ENCODE measurements around the gene RALGPS1.

The RALGPS1 gene

DNA sequence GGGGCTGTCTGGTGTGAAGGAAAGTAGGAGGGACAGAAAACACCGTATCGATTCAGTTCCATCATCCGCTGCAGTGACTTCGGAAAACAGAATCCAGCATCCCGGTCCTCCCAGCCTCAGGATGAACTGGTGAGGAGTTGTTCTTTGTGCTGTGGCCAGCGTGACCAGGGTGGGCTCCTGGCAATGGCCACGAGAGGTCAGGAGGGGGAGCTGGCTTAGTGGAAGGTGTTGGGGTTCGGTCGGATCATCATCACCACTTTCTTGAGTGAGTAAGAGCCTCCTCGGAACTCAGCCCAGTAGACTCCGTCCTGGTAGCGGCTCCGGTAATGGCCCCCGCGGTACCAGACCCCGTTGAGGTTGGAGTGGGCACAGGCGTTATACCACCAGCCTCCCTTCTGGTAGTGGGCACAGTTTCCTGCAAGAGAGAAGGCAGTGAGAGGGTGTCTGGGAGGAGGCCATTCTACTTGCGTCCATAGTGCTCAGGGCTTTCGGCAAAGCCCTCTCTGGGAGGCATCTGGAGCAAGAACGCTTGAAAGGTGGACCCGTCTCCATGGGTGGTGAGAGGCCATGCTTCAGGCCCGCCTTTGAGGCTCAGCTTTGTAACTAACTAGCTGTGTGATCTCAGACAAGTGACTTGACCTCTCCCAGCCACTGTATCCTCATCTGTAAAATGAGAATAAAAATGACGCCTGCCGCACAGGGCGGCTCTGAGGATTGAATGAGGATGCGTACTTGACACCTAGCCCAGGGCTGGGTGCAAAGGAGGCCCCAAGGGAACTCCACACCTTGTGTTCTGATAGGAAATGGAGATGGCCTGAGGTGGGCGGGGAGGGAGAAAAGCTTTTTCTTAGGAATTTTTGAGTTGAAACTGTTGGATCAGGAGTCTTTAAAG, 174.4 kb downstream of the RALGPS1 start:
- Mint-ChIP-seq H3K4me1 (ENCODE audit: low read depth) (no peaks in the 10 kb centered on the region), H3K27ac (no peak overlapping the region), H3K4me3 (no peak overlapping the region), H3K36me3 (ENCODE audit: low read depth) (no peaks in the 10 kb centered on the region), H3K27me3 (ENCODE audit: low read depth) (peaks cover 11% of the 10 kb centered on the region), H3K9me3 (no peaks in the 10 kb centered on the region)
- DNase-seq (ENCODE audit: low spot score) = no peak

GRCh38 chr9:127089631-127090081, 175.1 kb downstream of the RALGPS1 start:
- H3K27ac Mint-ChIP-seq = no peak overlapping the region
- H3K36me3 Mint-ChIP-seq (ENCODE audit: low read depth) = no peaks in the 10 kb centered on the region
- H3K9me3 Mint-ChIP-seq = no peaks in the 10 kb centered on the region
- H3K27me3 Mint-ChIP-seq (ENCODE audit: low read depth) = peaks cover 11% of the 10 kb centered on the region
- no peak for DNase-seq (ENCODE audit: low spot score)
- H3K4me1 Mint-ChIP-seq (ENCODE audit: low read depth) = no peaks in the 10 kb centered on the region
- no peak overlapping the region for H3K4me3 Mint-ChIP-seq

DNA sequence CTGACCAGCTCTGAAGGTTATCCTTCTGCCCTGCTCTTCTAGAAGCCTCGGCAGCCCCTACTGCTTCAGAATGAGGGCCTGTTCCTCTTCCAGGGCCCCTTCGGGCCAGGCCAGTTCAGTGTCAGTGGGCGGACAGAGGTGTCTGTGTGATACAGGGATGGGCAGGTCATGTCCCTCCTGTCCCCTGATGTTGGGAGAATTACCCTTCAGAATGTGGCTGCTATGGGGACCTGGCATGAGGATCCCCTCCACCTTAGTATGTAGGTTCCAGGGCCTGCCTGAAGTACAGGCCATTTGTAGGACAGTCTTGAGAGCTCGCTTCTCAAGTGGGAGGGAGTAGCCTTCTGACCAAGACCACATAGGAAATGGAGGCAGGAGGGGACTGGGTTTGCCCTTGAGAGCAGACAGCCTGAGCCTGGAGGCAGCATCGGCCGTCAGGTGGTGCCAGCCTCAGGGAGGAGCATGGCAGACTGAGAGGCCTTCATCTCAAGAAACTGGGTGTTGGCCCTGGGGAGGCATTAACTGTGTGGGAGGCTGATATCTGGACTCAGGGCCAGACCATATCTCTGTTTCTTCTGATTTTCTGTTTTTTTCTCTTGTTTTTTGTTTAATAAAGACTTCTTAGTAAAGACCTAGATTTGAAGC, 175.9 kb downstream of the RALGPS1 start:
- Mint-ChIP-seq H3K9me3 (no peaks in the 10 kb centered on the region), H3K4me1 (ENCODE audit: low read depth) (no peaks in the 10 kb centered on the region), H3K36me3 (ENCODE audit: low read depth) (no peaks in the 10 kb centered on the region), H3K27me3 (ENCODE audit: low read depth) (peaks cover 11% of the 10 kb centered on the region), H3K4me3 (no peak overlapping the region), H3K27ac (no peak overlapping the region)
- no peak for DNase-seq (ENCODE audit: low spot score)

DNA sequence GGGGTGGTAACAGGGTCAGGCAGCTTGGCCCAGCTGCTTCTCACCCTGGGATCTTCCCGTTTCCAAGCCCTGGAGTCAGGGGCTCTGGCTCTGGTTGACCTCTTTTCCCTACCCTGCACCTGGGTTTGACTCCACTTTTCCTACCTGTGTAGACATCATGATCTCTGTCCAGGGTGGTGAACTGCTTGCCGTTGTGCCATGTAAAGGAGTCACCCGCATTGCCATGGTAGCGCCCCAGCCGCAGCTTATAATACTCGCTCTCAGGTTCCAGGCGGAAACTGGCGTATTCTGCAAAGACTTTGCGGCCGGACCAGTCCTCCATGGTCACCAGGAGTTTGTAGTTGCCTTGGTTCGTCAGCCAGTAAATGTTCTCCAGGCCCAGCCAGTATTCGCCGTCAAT, 176.9 kb downstream of the RALGPS1 start:
- Mint-ChIP-seq H3K9me3 (no peaks in the 10 kb centered on the region), H3K27ac (no peak overlapping the region), H3K4me1 (ENCODE audit: low read depth) (no peaks in the 10 kb centered on the region), H3K36me3 (ENCODE audit: low read depth) (no peaks in the 10 kb centered on the region), H3K4me3 (no peak overlapping the region), H3K27me3 (ENCODE audit: low read depth) (peaks cover 8% of the 10 kb centered on the region)
- DNase-seq (ENCODE audit: low spot score) = no peak

DNA sequence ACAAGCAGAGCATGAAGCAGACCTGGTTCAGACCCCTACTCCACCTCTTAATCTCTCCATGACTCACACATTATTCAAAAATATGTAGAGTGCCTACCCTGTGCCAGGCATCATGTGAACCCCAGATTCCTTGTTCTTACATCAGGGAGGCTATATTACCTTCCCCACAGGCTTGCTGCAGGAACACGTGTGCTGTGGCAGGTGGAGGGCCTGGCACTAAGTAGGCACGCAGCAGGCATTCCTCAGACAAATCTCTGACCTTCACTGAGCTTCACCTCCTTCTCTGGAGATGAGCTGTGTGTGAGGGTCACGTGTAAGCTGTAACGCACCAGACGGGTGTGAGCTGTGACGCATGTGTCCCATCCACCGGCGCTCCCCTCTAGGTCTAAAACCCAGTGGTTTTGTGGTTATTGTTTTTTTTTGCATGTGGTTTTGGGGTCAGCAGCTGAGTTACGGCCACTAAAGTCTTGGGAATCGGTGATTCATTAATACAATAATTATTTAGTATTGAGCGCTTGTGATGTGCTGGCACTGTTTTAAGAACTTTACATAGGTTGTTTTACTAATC, 177.5 kb downstream of the RALGPS1 start:
- Mint-ChIP-seq H3K4me3 (no peak overlapping the region), H3K9me3 (no peaks in the 10 kb centered on the region), H3K27me3 (ENCODE audit: low read depth) (peaks cover 3% of the 10 kb centered on the region), H3K27ac (no peak overlapping the region), H3K4me1 (ENCODE audit: low read depth) (no peaks in the 10 kb centered on the region), H3K36me3 (ENCODE audit: low read depth) (no peaks in the 10 kb centered on the region)
- no peak for DNase-seq (ENCODE audit: low spot score)

DNA sequence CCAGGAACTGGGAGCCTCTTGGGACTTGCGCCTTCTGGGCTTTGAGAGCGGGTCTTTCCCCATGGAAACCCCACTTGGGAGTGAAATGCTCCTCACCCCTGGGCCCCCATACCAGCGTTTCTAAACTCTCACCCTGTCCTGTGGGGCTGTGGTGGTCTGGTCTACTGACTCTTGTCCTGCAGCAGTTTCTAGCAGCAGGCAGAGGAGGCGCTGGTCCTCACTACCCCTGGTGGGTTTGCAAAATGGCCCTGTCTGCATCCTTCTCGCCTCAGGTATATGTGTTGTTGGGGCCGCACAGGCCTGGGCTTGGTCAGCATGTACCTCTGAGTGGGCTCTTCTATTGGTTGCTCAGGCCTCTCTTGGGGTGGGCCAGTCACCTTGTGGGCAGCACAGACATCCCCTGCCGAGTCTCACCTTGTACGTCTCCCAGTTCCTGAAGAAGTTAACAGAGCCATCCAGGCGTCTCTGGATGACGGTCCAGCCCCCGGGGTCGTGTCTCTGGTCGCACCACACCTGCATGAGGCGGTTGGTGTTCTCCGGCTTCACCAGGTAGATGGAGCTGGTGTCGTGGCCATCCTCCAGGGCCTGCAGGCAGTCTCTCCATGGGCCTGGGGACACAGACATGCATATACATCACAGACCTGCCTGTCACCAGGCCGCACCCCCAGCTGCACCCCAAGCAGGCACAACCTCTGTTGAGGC, 178.9 kb downstream of the RALGPS1 start:
- Mint-ChIP-seq H3K27ac (no peak overlapping the region), H3K4me3 (no peak overlapping the region), H3K27me3 (ENCODE audit: low read depth) (peaks cover 2% of the 10 kb centered on the region), H3K9me3 (no peaks in the 10 kb centered on the region), H3K36me3 (ENCODE audit: low read depth) (no peaks in the 10 kb centered on the region), H3K4me1 (ENCODE audit: low read depth) (no peaks in the 10 kb centered on the region)
- DNase-seq (ENCODE audit: low spot score) = no peak

GRCh38 chr9:127095411-127095810, 180.8 kb downstream of the RALGPS1 start:
- H3K27me3 Mint-ChIP-seq (ENCODE audit: low read depth) = no peaks in the 10 kb centered on the region
- no peak overlapping the region for H3K4me3 Mint-ChIP-seq
- no peaks in the 10 kb centered on the region for H3K36me3 Mint-ChIP-seq (ENCODE audit: low read depth)
- no peak for DNase-seq (ENCODE audit: low spot score)
- H3K4me1 Mint-ChIP-seq (ENCODE audit: low read depth) = no peaks in the 10 kb centered on the region
- no peak overlapping the region for H3K27ac Mint-ChIP-seq
- H3K9me3 Mint-ChIP-seq = no peaks in the 10 kb centered on the region

DNA sequence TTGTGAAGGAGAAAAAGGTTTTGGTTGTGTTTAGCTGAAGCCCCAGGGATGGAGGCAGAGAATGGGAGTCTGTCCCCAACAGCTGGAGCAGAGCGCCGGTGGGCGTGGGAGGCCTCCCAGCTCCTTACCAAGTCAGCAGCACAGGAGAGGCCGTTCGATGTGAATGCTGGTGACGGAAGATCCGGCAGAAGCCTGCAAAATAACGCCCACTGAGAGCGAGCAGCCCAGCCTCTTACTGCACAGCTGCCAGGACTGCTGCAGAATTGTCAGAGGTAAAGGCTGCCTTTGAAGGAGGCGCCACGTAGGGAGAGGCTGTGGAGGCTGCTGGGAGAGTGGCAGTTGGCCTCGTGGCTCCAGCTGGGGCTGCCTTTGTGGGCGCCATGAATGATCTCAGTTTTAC, 181.6 kb downstream of the RALGPS1 start:
- no peaks in the 10 kb centered on the region for H3K4me1 Mint-ChIP-seq (ENCODE audit: low read depth)
- H3K27ac Mint-ChIP-seq = no peak overlapping the region
- DNase-seq (ENCODE audit: low spot score) = no peak
- no peaks in the 10 kb centered on the region for H3K36me3 Mint-ChIP-seq (ENCODE audit: low read depth)
- H3K27me3 Mint-ChIP-seq (ENCODE audit: low read depth) = no peaks in the 10 kb centered on the region
- H3K4me3 Mint-ChIP-seq = no peak overlapping the region
- no peaks in the 10 kb centered on the region for H3K9me3 Mint-ChIP-seq

DNA sequence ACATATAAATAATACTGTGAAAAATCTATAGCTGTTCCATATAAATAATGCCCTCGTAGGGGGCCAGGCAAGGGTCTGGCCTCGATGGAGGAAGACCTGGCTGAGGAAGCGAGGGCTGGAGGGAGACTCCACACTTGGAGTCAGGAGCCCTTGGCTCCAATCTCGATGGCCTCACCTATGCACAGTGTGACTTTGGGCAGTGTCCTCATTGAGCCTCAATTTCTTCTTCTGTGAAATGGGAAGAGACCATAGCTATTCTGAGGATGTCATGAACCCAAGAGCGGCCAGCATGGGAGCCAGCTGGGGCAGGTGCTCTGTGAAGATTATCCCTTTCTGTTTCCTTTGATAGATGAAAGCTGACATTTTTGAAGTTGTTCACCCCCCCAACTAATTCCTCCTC, 183.1 kb downstream of the RALGPS1 start:
- Mint-ChIP-seq H3K27ac (no peak overlapping the region), H3K9me3 (no peaks in the 10 kb centered on the region), H3K27me3 (ENCODE audit: low read depth) (peaks cover 4% of the 10 kb centered on the region), H3K36me3 (ENCODE audit: low read depth) (no peaks in the 10 kb centered on the region), H3K4me1 (ENCODE audit: low read depth) (no peaks in the 10 kb centered on the region), H3K4me3 (no peak overlapping the region)
- DNase-seq (ENCODE audit: low spot score) = no peak

GRCh38 chr9:127098916-127099553, 184.5 kb downstream of the RALGPS1 start:
- Mint-ChIP-seq H3K36me3 (ENCODE audit: low read depth) (no peaks in the 10 kb centered on the region), H3K4me3 (no peak overlapping the region), H3K9me3 (no peaks in the 10 kb centered on the region), H3K4me1 (ENCODE audit: low read depth) (no peaks in the 10 kb centered on the region), H3K27ac (no peak overlapping the region), H3K27me3 (ENCODE audit: low read depth) (peaks cover 4% of the 10 kb centered on the region)
- DNase-seq (ENCODE audit: low spot score) = no peak

DNA sequence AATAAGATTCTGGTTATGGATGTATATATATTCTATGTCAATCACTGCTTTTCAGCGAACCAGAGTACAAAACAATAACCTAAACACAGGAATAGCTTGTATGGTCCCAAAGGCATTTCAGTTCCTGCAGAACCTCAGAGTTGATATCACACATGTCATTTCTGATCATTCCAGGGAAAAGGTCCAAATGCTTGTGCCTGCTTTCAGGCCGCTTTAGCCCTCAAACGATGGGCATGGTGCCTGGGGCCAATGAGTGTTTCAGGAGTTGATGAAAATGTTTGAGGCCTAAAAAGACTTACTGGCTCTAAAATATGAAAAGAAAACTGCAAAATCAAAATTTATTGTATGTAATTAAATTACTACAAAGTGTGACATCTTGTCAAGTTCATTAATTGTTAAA, 185.1 kb downstream of the RALGPS1 start:
- H3K27ac Mint-ChIP-seq = no peak overlapping the region
- no peaks in the 10 kb centered on the region for H3K4me1 Mint-ChIP-seq (ENCODE audit: low read depth)
- H3K27me3 Mint-ChIP-seq (ENCODE audit: low read depth) = peaks cover 4% of the 10 kb centered on the region
- DNase-seq (ENCODE audit: low spot score) = no peak
- H3K36me3 Mint-ChIP-seq (ENCODE audit: low read depth) = no peaks in the 10 kb centered on the region
- H3K9me3 Mint-ChIP-seq = no peaks in the 10 kb centered on the region
- no peak overlapping the region for H3K4me3 Mint-ChIP-seq

DNA sequence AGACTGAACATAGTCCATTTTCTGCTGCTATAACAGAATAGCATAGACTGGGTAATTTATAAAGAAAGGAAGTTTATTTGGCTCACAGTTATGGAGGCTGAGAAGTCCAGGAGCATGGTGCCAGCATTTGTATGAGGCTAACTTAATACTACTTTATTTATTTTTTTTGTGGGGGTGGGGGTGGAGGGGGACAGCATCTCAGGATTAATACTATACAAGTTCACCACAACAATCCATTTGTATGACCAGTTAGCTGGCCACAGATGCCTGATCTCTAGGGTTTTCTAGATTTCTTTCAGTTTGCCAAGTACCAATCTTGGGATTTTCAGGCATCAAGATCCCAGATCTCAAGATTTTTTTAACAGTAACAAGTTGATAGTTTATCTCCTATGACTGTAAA, 187.6 kb downstream of the RALGPS1 start:
- no peak overlapping the region for H3K27ac Mint-ChIP-seq
- no peak for DNase-seq (ENCODE audit: low spot score)
- H3K36me3 Mint-ChIP-seq (ENCODE audit: low read depth) = no peaks in the 10 kb centered on the region
- H3K4me3 Mint-ChIP-seq = no peak overlapping the region
- no peaks in the 10 kb centered on the region for H3K4me1 Mint-ChIP-seq (ENCODE audit: low read depth)
- no peaks in the 10 kb centered on the region for H3K9me3 Mint-ChIP-seq
- H3K27me3 Mint-ChIP-seq (ENCODE audit: low read depth) = peaks cover 12% of the 10 kb centered on the region

GRCh38 chr9:127102788-127103187, 188.2 kb downstream of the RALGPS1 start:
- no peaks in the 10 kb centered on the region for H3K4me1 Mint-ChIP-seq (ENCODE audit: low read depth)
- no peaks in the 10 kb centered on the region for H3K36me3 Mint-ChIP-seq (ENCODE audit: low read depth)
- H3K27me3 Mint-ChIP-seq (ENCODE audit: low read depth) = peaks cover 12% of the 10 kb centered on the region
- no peak overlapping the region for H3K27ac Mint-ChIP-seq
- H3K4me3 Mint-ChIP-seq = no peak overlapping the region
- no peak for DNase-seq (ENCODE audit: low spot score)
- no peaks in the 10 kb centered on the region for H3K9me3 Mint-ChIP-seq
